HepG2 (cell line): ENCODE results near the gene CIAO2B. TPM values are rescaled to one million over a fixed set of nuclear protein-coding genes. Genes with fewer than 3 reads are reported as not detected.

ENCODE experiments used
- BRF2 ChIP-seq: sonication (generic); formaldehyde crosslinking; IDR thresholded peaks from 2 replicates; pipeline ENCODE4 v1.8.1; 2022; ENCODE audit warnings: mild to moderate bottlenecking, missing genetic modification reagents
- FOXK2 ChIP-seq: fragments of 450-650 bp; IDR thresholded peaks from 2 replicates; pipeline ENCODE4 v1.6.1; 2016
- GTF2F1 ChIP-seq: fragments of 150-350 bp; IDR thresholded peaks from 2 replicates; pipeline ENCODE4 v1.6.1; 2014; ENCODE audit warnings: low read length
- HNRNPK ChIP-seq: fragments of 200-400 bp; formaldehyde crosslinking; IDR thresholded peaks from 2 replicates; pipeline ENCODE4 v1.6.1; 2018; ENCODE audit warnings: low read length, low read depth, moderate library complexity, mild to moderate bottlenecking; ENCODE audit not compliant: poor library complexity, severe bottlenecking
- IKZF4 ChIP-seq: sonication (generic); formaldehyde crosslinking; IDR thresholded peaks from 2 replicates; pipeline ENCODE4 v1.5.1; 2020; ENCODE audit warnings: borderline replicate concordance, mild to moderate bottlenecking, low read depth, missing genetic modification reagents; ENCODE audit errors: not compliant biosample characterization
- KDM6A ChIP-seq: IDR thresholded peaks from 2 replicates; pipeline ENCODE4 v1.6.1; 2016; ENCODE audit warnings: low read depth
- NCOA5 ChIP-seq: sonication (generic); formaldehyde crosslinking; IDR thresholded peaks from 2 replicates; pipeline ENCODE4 v1.4.0; 2020; ENCODE audit warnings: missing genetic modification reagents
- NR2F6 ChIP-seq, 2 experiments: IDR thresholded peaks; 2 replicates each; pipeline ENCODE4 v1.6.1; 2016; ENCODE audit warnings: antibody characterized with exemption in 1 of 2, mild to moderate bottlenecking in 1 of 2
- SMARCE1 ChIP-seq: fragments of 450-650 bp; IDR thresholded peaks from 2 replicates; pipeline ENCODE4 v1.6.1; 2017; ENCODE audit warnings: borderline replicate concordance
- ZNF101 ChIP-seq: sonication (generic); formaldehyde crosslinking; IDR thresholded peaks from 2 replicates; pipeline ENCODE4 v1.4.0; 2020; ENCODE audit warnings: mild to moderate bottlenecking, low read depth, missing genetic modification reagents, borderline replicate concordance
- ZNF460 ChIP-seq: sonication (generic); formaldehyde crosslinking; IDR thresholded peaks from 2 replicates; pipeline ENCODE4 v1.5.1; 2020; ENCODE audit warnings: missing genetic modification reagents, mild to moderate bottlenecking, borderline replicate concordance
- ZNF547 ChIP-seq: sonication (generic); formaldehyde crosslinking; IDR thresholded peaks from 2 replicates; pipeline ENCODE4 v1.5.1; 2020; ENCODE audit warnings: mild to moderate bottlenecking, missing genetic modification reagents
- ZNF574 ChIP-seq: sonication (generic); formaldehyde crosslinking; IDR thresholded peaks from 2 replicates; pipeline ENCODE4 v1.4.0; 2020; ENCODE audit warnings: missing genetic modification reagents
- ZNF577 ChIP-seq: sonication (generic); formaldehyde crosslinking; IDR thresholded peaks from 2 replicates; pipeline ENCODE4 v1.4.0; 2020; ENCODE audit warnings: mild to moderate bottlenecking, low read depth, missing genetic modification reagents, borderline replicate concordance
- ZNF784 ChIP-seq: sonication (generic); formaldehyde crosslinking; IDR thresholded peaks from 2 replicates; pipeline ENCODE4 v1.5.1; 2020; ENCODE audit warnings: missing genetic modification reagents, mild to moderate bottlenecking, borderline replicate concordance
- ZNF788 ChIP-seq: sonication (generic); formaldehyde crosslinking; IDR thresholded peaks from 2 replicates; pipeline ENCODE4 v1.5.0; 2020; ENCODE audit warnings: mild to moderate bottlenecking, missing genetic modification reagents, borderline replicate concordance
- ZSCAN25 ChIP-seq: sonication (generic); formaldehyde crosslinking; IDR thresholded peaks from 2 replicates; pipeline ENCODE4 v1.8.0; 2022; ENCODE audit warnings: mild to moderate bottlenecking, missing genetic modification reagents
- ZXDC ChIP-seq: sonication (generic); formaldehyde crosslinking; IDR thresholded peaks from 2 replicates; pipeline ENCODE4 v1.5.0; 2020; ENCODE audit warnings: mild to moderate bottlenecking, missing genetic modification reagents
- polyA plus RNA-seq, 8 experiments: library from polyadenylated mRNA; depleted of rRNA in 3 of 8; stranded (reverse) in 7 of 8; unstranded in 1 of 8; fragments of >200 nt; fragmentation: Illumina TruSeq in 4 of 8; extraction: Trizol in 4 of 8; gene quantifications; 2 replicates each; pipeline versions ENCODE4 v1.2.1 to v1.2.3, GENCODE V29; 2011 to 2016; ENCODE audit warnings: low read depth in 4 of 8, missing spikeins in 1 of 8, mixed read lengths in 1 of 8; ENCODE audit not compliant: insufficient read depth in 1 of 8
- total RNA-seq, 5 experiments: library from RNA; depleted of rRNA; stranded (reverse); fragments of >200 nt; fragmentation: Illumina TruSeq; extraction: Trizol; gene quantifications; 2 replicates each; pipeline ENCODE4 v1.2.3, GENCODE V29; 2016; ENCODE audit warnings: low read depth in 1 of 5
- TF ChIP-seq, protein P1 (sequence below): IDR thresholded peaks from 2 replicates; pipeline ENCODE4 v1.6.1; 2012; ENCODE audit warnings: inconsistent platforms
- TF ChIP-seq, protein P2 (sequence below): sonication (generic); formaldehyde crosslinking; IDR thresholded peaks from 2 replicates; pipeline ENCODE4 v1.5.0; 2020; ENCODE audit warnings: missing genetic modification reagents

CIAO2B gene
- total and polyA plus RNA-seq, 2 of the 13 experiments (the other 11 are each of a cell fraction or from before 2014, with no cell fraction given), result 157 to 293 TPM

- TF ChIP-seq BRF2 (no peak), ZNF784 (CRISPR knock-in tag) (peak; percentile 71; the same call in 1 of the 2 replicates), ZNF574 (CRISPR knock-in tag) (peak; percentile 24; the same call in 1 of the 2 replicates), ZNF460 (CRISPR knock-in tag) (no peak), NCOA5 (CRISPR knock-in tag) (no peak), KDM6A (CRISPR knock-in tag) (no peak), IKZF4 (no peak), GTF2F1 (no peak), SMARCE1 (no peak), ZNF788 (CRISPR knock-in tag) (no peak), FOXK2 (no peak), ZXDC (no peak), ZNF547 (CRISPR knock-in tag) (0 out of 2 replicates have a peak, but pooled peaks have one; percentile 34), ZSCAN25 (CRISPR knock-in tag) (peak; percentile 17; the same call in 1 of the 2 replicates), ZNF101 (CRISPR knock-in tag) (no peak), NR2F6 (IDR thresholded peaks at IDR 0.05) (no peak), NR2F6 (CRISPR knock-in tag; IDR thresholded peaks at IDR 0.05) (no peak), HNRNPK (no peak), ZNF577 (CRISPR knock-in tag) (no peak)
- TF ChIP-seq, protein P1, sequence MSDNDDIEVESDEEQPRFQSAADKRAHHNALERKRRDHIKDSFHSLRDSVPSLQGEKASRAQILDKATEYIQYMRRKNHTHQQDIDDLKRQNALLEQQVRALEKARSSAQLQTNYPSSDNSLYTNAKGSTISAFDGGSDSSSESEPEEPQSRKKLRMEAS, result no peak
- TF ChIP-seq, protein P2, sequence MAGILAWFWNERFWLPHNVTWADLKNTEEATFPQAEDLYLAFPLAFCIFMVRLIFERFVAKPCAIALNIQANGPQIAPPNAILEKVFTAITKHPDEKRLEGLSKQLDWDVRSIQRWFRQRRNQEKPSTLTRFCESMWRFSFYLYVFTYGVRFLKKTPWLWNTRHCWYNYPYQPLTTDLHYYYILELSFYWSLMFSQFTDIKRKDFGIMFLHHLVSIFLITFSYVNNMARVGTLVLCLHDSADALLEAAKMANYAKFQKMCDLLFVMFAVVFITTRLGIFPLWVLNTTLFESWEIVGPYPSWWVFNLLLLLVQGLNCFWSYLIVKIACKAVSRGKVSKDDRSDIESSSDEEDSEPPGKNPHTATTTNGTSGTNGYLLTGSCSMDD (CRISPR knock-in tag), result no peak
Observed at GRCh38 chr16:66936889-66937554, 2.8 kb upstream of the CIAO2B start (continued).
